ENCODE data around the gene STOML1.

STOML1 gene

GRCh38 chr15:74019734-74020133, 27.6 kb upstream of the STOML1 start:
- TF ChIP-seq CTCF (IDR thresholded peaks at IDR 0.05; ENCODE audit: control insufficient read depth, insufficient read depth, low read depth, low read length, missing control alignments), result no peak
- DNase-seq (ENCODE audit: low read depth), result no peak
- no peak overlapping the region for H3K4me3 ChIP-seq (ENCODE audit: control insufficient read depth, low read depth, low read length)

GRCh38 chr15:74013374-74013894, 21.3 kb upstream of the STOML1 start:
- TF ChIP-seq CTCF (IDR thresholded peaks at IDR 0.05; ENCODE audit: control insufficient read depth, insufficient read depth, low read depth, low read length, missing control alignments), result no peak
- DNase-seq (ENCODE audit: low read depth), result no peak
- no peak overlapping the region for H3K4me3 ChIP-seq (ENCODE audit: control insufficient read depth, low read depth, low read length)

- TF ChIP-seq CTCF (IDR thresholded peaks at IDR 0.05; ENCODE audit: control insufficient read depth, insufficient read depth, low read depth, low read length, missing control alignments), result no peak
These were observed 19.5 kb upstream of the STOML1 start for GRCh38 chr15:74011610-74012009.

GRCh38 chr15:74010929-74011540, 18.9 kb upstream of the STOML1 start:
- no peak for TF ChIP-seq CTCF (IDR thresholded peaks at IDR 0.05; ENCODE audit: control insufficient read depth, insufficient read depth, low read depth, low read length, missing control alignments)
- no peak overlapping the region for H3K4me3 ChIP-seq (ENCODE audit: control insufficient read depth, low read depth, low read length)
- no peak for DNase-seq (ENCODE audit: low read depth)

More at GRCh38 chr15:74011610-74012009, 19.5 kb upstream of the STOML1 start:
- no peak overlapping the region for H3K4me3 ChIP-seq (ENCODE audit: control insufficient read depth, low read depth, low read length)
- DNase-seq (ENCODE audit: low read depth), result no peak

GRCh38 chr15:74008901-74009300, 16.8 kb upstream of the STOML1 start:
- TF ChIP-seq CTCF (IDR thresholded peaks at IDR 0.05; ENCODE audit: control insufficient read depth, insufficient read depth, low read depth, low read length, missing control alignments), result no peak
- H3K4me3 ChIP-seq (ENCODE audit: control insufficient read depth, low read depth, low read length), result no peak overlapping the region
- no peak for DNase-seq (ENCODE audit: low read depth)

- no peak for TF ChIP-seq CTCF (IDR thresholded peaks at IDR 0.05; ENCODE audit: control insufficient read depth, insufficient read depth, low read depth, low read length, missing control alignments)
- no peak for DNase-seq (ENCODE audit: low read depth)
- H3K4me3 ChIP-seq (ENCODE audit: control insufficient read depth, low read depth, low read length), result no peak overlapping the region
These were observed 15.8 kb upstream of the STOML1 start for GRCh38 chr15:74007820-74008371.

Measured in AG09309 (cell line).